ENCODE data around the gene OPN1MW3.
"Not testable (repeated sequence)": the region's sequence is repeated elsewhere in the genome, so short reads cannot be mapped to it uniquely, and the experiment has no call there.

- not testable (repeated sequence) for TF ChIP-seq CTCF, POLR2A (IDR thresholded peaks at IDR 0.05)
Measured at GRCh38 chrX:154231443-154231842, 25.9 kb upstream of the OPN1MW3 start.

Measured in heart left ventricle (tissue), 13 donors.